Measurements from ENCODE around the gene C12orf54.

The C12orf54 gene

GRCh38 chr12:48532601-48533000, 50.3 kb downstream of the C12orf54 start:
- H3K27me3 ChIP-seq (ENCODE audit: insufficient read depth, low read length) = no peaks in the 10 kb centered on the region; the same call in 1 of the 2 replicates
- no peaks in the 10 kb centered on the region for H3K9me3 ChIP-seq (ENCODE audit: low read length)
- H3K4me3 ChIP-seq (ENCODE audit: low read depth, low read length, poor library complexity, severe bottlenecking) = no peak overlapping the region
- H3K79me2 ChIP-seq (ENCODE audit: insufficient read depth, low read length) = no peaks in the 10 kb centered on the region
- H3K4me1 ChIP-seq (ENCODE audit: insufficient read depth, low read length, severe bottlenecking) = no peaks in the 10 kb centered on the region
- H3K27ac ChIP-seq (ENCODE audit: low read depth, low read length, poor library complexity, severe bottlenecking) = no peak overlapping the region
- H3K9me2 ChIP-seq (ENCODE audit: low read depth, low read length) = no peaks in the 10 kb centered on the region
- H3K9ac ChIP-seq (ENCODE audit: low read length) = no peak overlapping the region
- no peaks in the 10 kb centered on the region for H4K20me1 ChIP-seq (ENCODE audit: insufficient read depth, low read length)
- no peaks in the 10 kb centered on the region for H3K36me3 ChIP-seq (ENCODE audit: insufficient read depth, low read length)
- no peak overlapping the region for H2AFZ ChIP-seq (ENCODE audit: low read length)
- no peak for TF ChIP-seq EZH2 (IDR thresholded peaks at IDR 0.05; ENCODE audit: borderline replicate concordance, low read length)
- TF ChIP-seq, protein P1, sequence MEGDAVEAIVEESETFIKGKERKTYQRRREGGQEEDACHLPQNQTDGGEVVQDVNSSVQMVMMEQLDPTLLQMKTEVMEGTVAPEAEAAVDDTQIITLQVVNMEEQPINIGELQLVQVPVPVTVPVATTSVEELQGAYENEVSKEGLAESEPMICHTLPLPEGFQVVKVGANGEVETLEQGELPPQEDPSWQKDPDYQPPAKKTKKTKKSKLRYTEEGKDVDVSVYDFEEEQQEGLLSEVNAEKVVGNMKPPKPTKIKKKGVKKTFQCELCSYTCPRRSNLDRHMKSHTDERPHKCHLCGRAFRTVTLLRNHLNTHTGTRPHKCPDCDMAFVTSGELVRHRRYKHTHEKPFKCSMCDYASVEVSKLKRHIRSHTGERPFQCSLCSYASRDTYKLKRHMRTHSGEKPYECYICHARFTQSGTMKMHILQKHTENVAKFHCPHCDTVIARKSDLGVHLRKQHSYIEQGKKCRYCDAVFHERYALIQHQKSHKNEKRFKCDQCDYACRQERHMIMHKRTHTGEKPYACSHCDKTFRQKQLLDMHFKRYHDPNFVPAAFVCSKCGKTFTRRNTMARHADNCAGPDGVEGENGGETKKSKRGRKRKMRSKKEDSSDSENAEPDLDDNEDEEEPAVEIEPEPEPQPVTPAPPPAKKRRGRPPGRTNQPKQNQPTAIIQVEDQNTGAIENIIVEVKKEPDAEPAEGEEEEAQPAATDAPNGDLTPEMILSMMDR (IDR thresholded peaks at IDR 0.05; ENCODE audit: low read length) = no peak
- no peaks in the 10 kb centered on the region for H3F3A ChIP-seq (ENCODE audit: insufficient read depth, low read length)
- no peak overlapping the region for H3K4me2 ChIP-seq (ENCODE audit: low read length)

- Histone ChIP-seq H3K9me3 (ENCODE audit: low read length) (no peaks in the 10 kb centered on the region), H3K4me3 (ENCODE audit: low read depth, low read length, poor library complexity, severe bottlenecking) (no peak overlapping the region), H3K4me1 (ENCODE audit: insufficient read depth, low read length, severe bottlenecking) (no peaks in the 10 kb centered on the region), H3K27me3 (ENCODE audit: insufficient read depth, low read length) (no peaks in the 10 kb centered on the region), H4K20me1 (ENCODE audit: insufficient read depth, low read length) (no peaks in the 10 kb centered on the region), H3K9ac (ENCODE audit: low read length) (no peak overlapping the region), H2AFZ (ENCODE audit: low read length) (no peak overlapping the region), H3K79me2 (ENCODE audit: insufficient read depth, low read length) (no peaks in the 10 kb centered on the region), H3K9me2 (ENCODE audit: low read depth, low read length) (no peaks in the 10 kb centered on the region), H3K4me2 (ENCODE audit: low read length) (no peak overlapping the region), H3K36me3 (ENCODE audit: insufficient read depth, low read length) (no peaks in the 10 kb centered on the region), H3F3A (ENCODE audit: insufficient read depth, low read length) (no peaks in the 10 kb centered on the region), H3K27ac (ENCODE audit: low read depth, low read length, poor library complexity, severe bottlenecking) (no peak overlapping the region)
- no peak for TF ChIP-seq EZH2 (IDR thresholded peaks at IDR 0.05; ENCODE audit: borderline replicate concordance, low read length)
- TF ChIP-seq, protein P1 (IDR thresholded peaks at IDR 0.05; ENCODE audit: low read length) = no peak
Observed at GRCh38 chr12:48536602-48537001, 54.3 kb downstream of the C12orf54 start.

GRCh38 chr12:48542300-48542928, 60.1 kb downstream of the C12orf54 start:
- Histone ChIP-seq H4K20me1 (ENCODE audit: insufficient read depth, low read length) (no peaks in the 10 kb centered on the region), H3F3A (ENCODE audit: insufficient read depth, low read length) (no peaks in the 10 kb centered on the region), H3K4me1 (ENCODE audit: insufficient read depth, low read length, severe bottlenecking) (no peaks in the 10 kb centered on the region), H3K9me3 (ENCODE audit: low read length) (no peaks in the 10 kb centered on the region), H3K4me3 (ENCODE audit: low read depth, low read length, poor library complexity, severe bottlenecking) (no peak overlapping the region), H3K9ac (ENCODE audit: low read length) (no peak overlapping the region), H3K4me2 (ENCODE audit: low read length) (no peak overlapping the region), H3K36me3 (ENCODE audit: insufficient read depth, low read length) (no peaks in the 10 kb centered on the region), H3K27me3 (ENCODE audit: insufficient read depth, low read length) (no peaks in the 10 kb centered on the region), H3K27ac (ENCODE audit: low read depth, low read length, poor library complexity, severe bottlenecking) (no peak overlapping the region), H3K9me2 (ENCODE audit: low read depth, low read length) (no peaks in the 10 kb centered on the region), H3K79me2 (ENCODE audit: insufficient read depth, low read length) (no peaks in the 10 kb centered on the region), H2AFZ (ENCODE audit: low read length) (no peak overlapping the region)
- TF ChIP-seq, protein P1 (IDR thresholded peaks at IDR 0.05; ENCODE audit: low read length) = peak; percentile 86
- no peak for TF ChIP-seq EZH2 (IDR thresholded peaks at IDR 0.05; ENCODE audit: borderline replicate concordance, low read length)

Measured in OCI-LY1 (cell line).